OCI-LY3 (cell line): ENCODE measurements around the gene FBLIM1.
"Not testable (repeated sequence)": the region's sequence is repeated elsewhere in the genome, so short reads cannot be mapped to it uniquely, and the experiment has no call there.

Experiments used
- H2AFZ ChIP-seq: fragments of 200-600, 300-600 bp; shearing (Covaris generic); 2 replicates; pipeline ENCODE4 v1.6.0; 2014; ENCODE audit warnings: antibody characterized with exemption, low read depth, low read length
- H3K27ac ChIP-seq: fragments of 200-600, 300-600 bp; sonication (generic); 2 replicates; pipeline ENCODE4 v1.5.1; 2014; ENCODE audit warnings: mild to moderate bottlenecking, low read length, moderate library complexity, mixed read lengths
- H3K27me3 ChIP-seq: fragments of 200-600, 300-600 bp; sonication (generic); 2 replicates; pipeline ENCODE4 v1.6.1; 2014; ENCODE audit warnings: low read depth, low read length, mixed read lengths
- H3K36me3 ChIP-seq: fragments of 200-600, 300-600 bp; sonication (generic); replicated peaks from 2 replicates; pipeline ENCODE3; 2014; ENCODE audit warnings: low read depth, low read length, mixed read lengths
- H3K4me1 ChIP-seq: fragments of 300-600, 200-600 bp; sonication (generic); 2 replicates; pipeline ENCODE4 v1.6.1; 2014; ENCODE audit warnings: low read length, mixed read lengths
- H3K4me2 ChIP-seq: fragments of 200-600, 300-600 bp; sonication (generic); 2 replicates; pipeline ENCODE4 v1.6.1; 2014; ENCODE audit warnings: low read length, mixed read lengths
- H3K4me3 ChIP-seq: fragments of 300-600, 200-600 bp; sonication (generic); 2 replicates; pipeline ENCODE4 v1.5.1; 2014; ENCODE audit warnings: antibody characterized with exemption, mild to moderate bottlenecking, low read length, moderate library complexity
- H3K79me2 ChIP-seq: fragments of 300-600, 200-600 bp; shearing (Covaris generic); 2 replicates; pipeline ENCODE4 v1.6.1; 2014; ENCODE audit warnings: mild to moderate bottlenecking, low read length, mixed read lengths
- H3K9ac ChIP-seq: fragments of 300-600, 200-600 bp; shearing (Covaris generic); 2 replicates; pipeline ENCODE4 v1.6.0; 2014; ENCODE audit warnings: mild to moderate bottlenecking, low read length, moderate library complexity
- H3K9me3 ChIP-seq: fragments of 200-600, 300-600 bp; shearing (Covaris generic); 2 replicates; pipeline ENCODE4 v1.6.1; 2014; ENCODE audit warnings: low read length, mixed read lengths; ENCODE audit not compliant: insufficient read depth
- H4K20me1 ChIP-seq: fragments of 200-600, 300-600 bp; sonication (generic); 2 replicates; pipeline ENCODE4 v1.6.1; 2016; ENCODE audit warnings: low read length, mixed read lengths; ENCODE audit not compliant: insufficient read depth
- CTCF ChIP-seq: fragments of 200-600, 300-600 bp; sonication (generic); IDR thresholded peaks from 2 replicates; pipeline ENCODE4 v1.5.1; 2014; ENCODE audit warnings: antibody characterized with exemption, low read length, low read depth
- EZH2phosphoT487 ChIP-seq: fragments of 200-600 bp; shearing (Covaris generic); IDR thresholded peaks from 2 replicates; pipeline ENCODE4 v1.6.1; 2018; ENCODE audit warnings: antibody characterized with exemption, mixed run types, low read depth

The FBLIM1 gene

GRCh38 chr1:15820478-15820877 lies 61.9 kb downstream of the FBLIM1 start:
- no peak for TF ChIP-seq CTCF
- TF ChIP-seq EZH2phosphoT487, result no peak
- Histone ChIP-seq H2AFZ (no peak overlapping the region), H3K4me1 (no peaks in the 10 kb centered on the region), H3K4me3 (no peak overlapping the region), H3K27ac (no peak overlapping the region), H3K79me2 (no peaks in the 10 kb centered on the region), H3K9me3 (no peaks in the 10 kb centered on the region), H3K27me3 (no peaks in the 10 kb centered on the region), H3K4me2 (no peak overlapping the region), H3K9ac (no peak overlapping the region), H3K36me3 (no peaks in the 10 kb centered on the region), H4K20me1 (no peaks in the 10 kb centered on the region)

GRCh38 chr1:15825800-15826199 lies 67.2 kb downstream of the FBLIM1 start:
- Histone ChIP-seq H3K36me3 (no peaks in the 10 kb centered on the region), H3K4me1 (peaks cover 2% of the 10 kb centered on the region; the same call in 1 of the 2 replicates), H2AFZ (no peak overlapping the region), H3K4me3 (no peak overlapping the region), H4K20me1 (no peaks in the 10 kb centered on the region), H3K27me3 (no peaks in the 10 kb centered on the region), H3K4me2 (no peak overlapping the region), H3K79me2 (no peaks in the 10 kb centered on the region), H3K27ac (no peak overlapping the region), H3K9ac (no peak overlapping the region), H3K9me3 (no peaks in the 10 kb centered on the region)
- TF ChIP-seq CTCF (no peak), EZH2phosphoT487 (no peak)

- Histone ChIP-seq H3K9me3 (no peaks in the 10 kb centered on the region), H3K4me1 (peaks cover 2% of the 10 kb centered on the region; the same call in 1 of the 2 replicates)
- TF ChIP-seq EZH2phosphoT487 (no peak), CTCF (no peak)
Observed at GRCh38 chr1:15826810-15827507, 68.4 kb downstream of the FBLIM1 start.

GRCh38 chr1:15827567-15827966 lies 69.0 kb downstream of the FBLIM1 start:
- H3K4me3 ChIP-seq, H3K27ac ChIP-seq, H3K9ac ChIP-seq, H3K36me3 ChIP-seq, H3K9me3 ChIP-seq, H4K20me1 ChIP-seq, H3K27me3 ChIP-seq, H3K79me2 ChIP-seq, H3K4me2 ChIP-seq, H2AFZ ChIP-seq, H3K4me1 ChIP-seq: not testable (repeated sequence)

More at GRCh38 chr1:15826810-15827507, 68.4 kb downstream of the FBLIM1 start:
- Histone ChIP-seq H3K79me2 (no peaks in the 10 kb centered on the region), H2AFZ (no peak overlapping the region), H3K27ac (no peak overlapping the region), H3K36me3 (peaks cover 3% of the 10 kb centered on the region), H3K27me3 (no peaks in the 10 kb centered on the region), H3K4me2 (no peak overlapping the region), H3K9ac (no peak overlapping the region), H4K20me1 (no peaks in the 10 kb centered on the region), H3K4me3 (no peak overlapping the region)

- not testable (repeated sequence) for H2AFZ ChIP-seq, H3K4me2 ChIP-seq, H3K9me3 ChIP-seq, H3K4me3 ChIP-seq, H3K27ac ChIP-seq, H3K27me3 ChIP-seq, H3K36me3 ChIP-seq, H3K4me1 ChIP-seq, H3K9ac ChIP-seq, H4K20me1 ChIP-seq
- H3K79me2 ChIP-seq, result peaks cover 10% of the 10 kb centered on the region
Observed at GRCh38 chr1:15828931-15829330, 70.3 kb downstream of the FBLIM1 start.
